Bone marrow (tissue), 2 donors: ENCODE data around the gene PGA5.

Experiments used
- DNase-seq, 2 donors: peaks; one replicate each; lab custom pipeline; 2025; lab: John Stamatoyannopoulos, UW

Gene PGA5

GRCh38 chr11:61294717-61295595 lies 54.0 kb downstream of the PGA5 start, which contains the start of gene VWCE:
VWCE (minus strand) TSS chr11:61295316; CDS start chr11:61295037, 279 bp downstream.
- DNase-seq = peak in 1 of 2 donors; percentile 51

DNA sequence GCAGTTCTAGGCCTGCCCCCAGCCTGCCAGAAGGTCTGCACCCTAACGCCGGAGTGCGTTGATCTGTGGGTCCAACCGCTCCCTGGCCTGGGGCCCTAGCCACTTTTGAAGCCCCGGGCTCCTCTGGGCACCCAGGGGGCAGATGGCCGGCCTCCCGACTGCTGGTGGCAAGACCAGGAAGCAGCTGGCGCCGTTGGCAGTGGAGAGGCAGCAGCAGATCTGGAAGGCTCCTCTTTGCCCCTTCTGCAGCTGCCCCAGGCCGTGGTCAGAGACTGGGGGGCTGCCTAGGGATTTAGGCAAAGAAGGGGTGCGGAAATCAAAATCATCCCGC lies 54.6 kb downstream of the PGA5 start:
- no peak for DNase-seq

DNA sequence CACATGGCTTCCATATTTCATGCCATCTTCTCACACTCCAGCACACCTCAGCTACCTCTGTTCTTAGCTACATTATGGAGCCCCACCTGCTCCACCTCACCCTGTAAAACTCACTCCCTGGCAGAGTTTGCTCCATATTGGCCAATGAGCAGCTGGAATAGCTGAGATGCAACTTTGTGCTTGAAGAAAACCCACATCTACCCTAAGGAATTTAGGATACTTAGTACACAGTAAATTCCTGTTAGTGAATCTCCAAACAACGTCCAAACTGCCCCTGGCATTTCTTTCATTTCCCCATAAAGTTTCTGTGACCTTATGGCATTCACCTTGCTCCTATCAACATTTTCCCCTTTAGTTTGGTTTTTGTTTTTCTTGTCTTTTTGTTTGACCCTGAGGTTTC lies 56.4 kb downstream of the PGA5 start:
- no peak for DNase-seq

DNA sequence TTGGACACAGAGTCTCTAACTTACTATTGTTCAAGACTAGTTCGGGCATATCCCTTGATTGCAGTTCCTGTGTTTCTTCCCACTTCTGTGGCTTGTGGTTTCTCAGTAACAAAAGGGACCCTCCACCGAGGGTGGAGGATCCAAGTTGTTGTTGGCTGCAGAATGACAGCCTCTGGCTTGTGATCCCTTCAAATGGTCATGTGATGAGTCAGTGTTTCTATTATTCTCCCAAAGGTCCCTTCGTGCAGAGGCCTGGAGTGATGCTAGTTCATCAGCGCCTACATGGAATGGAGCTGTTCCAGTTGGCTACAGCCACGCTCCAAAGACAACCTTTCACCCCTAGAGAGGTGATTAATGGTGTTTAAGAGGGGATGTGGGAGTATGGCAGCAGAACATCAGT lies 56.8 kb downstream of the PGA5 start:
- no peak for DNase-seq

DNA sequence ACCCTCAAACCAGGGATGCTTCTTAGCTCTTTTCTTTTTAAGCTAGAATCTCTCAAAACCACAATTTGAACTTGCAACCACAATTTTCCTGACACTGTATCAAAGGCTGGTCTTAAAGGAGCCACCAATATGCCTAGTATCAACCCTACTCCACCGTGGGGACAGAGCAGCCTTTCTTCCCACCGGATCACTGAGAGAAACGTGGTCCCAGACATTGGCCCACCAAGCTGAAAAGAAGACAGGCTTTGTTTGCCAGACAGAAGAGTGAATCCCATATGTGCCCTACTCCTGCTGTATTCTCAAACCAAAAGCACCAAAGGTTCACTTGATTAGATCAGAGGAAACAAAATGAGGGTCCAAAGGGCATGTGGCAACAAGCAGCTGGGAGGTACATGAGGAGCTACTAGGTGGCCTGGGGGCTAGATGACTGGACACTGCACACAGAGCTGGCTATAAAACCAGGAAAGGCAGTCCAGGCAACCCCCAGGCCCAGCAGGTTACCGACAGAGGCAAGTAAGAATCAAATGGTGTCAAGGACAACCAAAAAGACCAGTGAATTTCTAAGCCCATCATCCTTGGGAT lies 57.8 kb downstream of the PGA5 start:
- no peak for DNase-seq
